GM06990 (cell line): ENCODE measurements around the gene CASK.

Experiments
- DNase-seq: peaks from one replicate; pipeline ENCODE4 v3.0.0-alpha.2; 2011; ENCODE audit not compliant: insufficient read length; ENCODE audit errors: extremely low read depth
- H3K27me3 ChIP-seq: replicated peaks from 2 replicates; pipeline ENCODE4 v1.6.0; 2011; ENCODE audit warnings: low read length; ENCODE audit not compliant: control insufficient read depth, insufficient read depth
- H3K36me3 ChIP-seq: 2 replicates; pipeline ENCODE4 v1.5.1; 2011; ENCODE audit warnings: low read length; ENCODE audit not compliant: control insufficient read depth, insufficient read depth
- H3K4me3 ChIP-seq: replicated peaks from 2 replicates; pipeline ENCODE4 v1.5.1; 2011; ENCODE audit warnings: low read depth, mild to moderate bottlenecking, control low read depth, low read length
- CTCF ChIP-seq: IDR thresholded peaks from 2 replicates; pipeline ENCODE4 v1.5.1; 2011; ENCODE audit warnings: low read length, control low read depth, mild to moderate bottlenecking, inconsistent platforms; ENCODE audit not compliant: insufficient read depth, poor library complexity, severe bottlenecking

The CASK gene

DNA sequence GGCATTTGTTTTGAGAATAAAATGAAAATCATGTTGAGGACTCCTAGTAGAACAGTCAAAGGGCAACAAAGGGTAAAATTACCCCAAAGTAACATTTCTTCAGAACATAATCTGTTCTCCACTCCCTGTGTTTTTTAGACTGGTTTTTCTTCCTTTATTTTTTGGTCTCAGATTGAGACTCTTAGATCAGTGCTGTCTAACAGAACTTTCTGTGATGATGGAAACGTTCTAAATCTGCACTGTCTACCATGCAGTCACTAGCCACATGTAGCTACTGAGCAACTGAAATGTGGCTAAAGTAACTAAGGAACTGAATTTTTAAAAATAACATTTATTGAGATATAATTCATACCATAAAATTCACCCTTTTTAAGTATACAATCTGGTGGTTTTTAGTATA is 19.8 kb downstream of the CASK start:
- TF ChIP-seq CTCF = no peak
- no peak for DNase-seq
- H3K36me3 ChIP-seq = no peaks in the 10 kb centered on the region
- no peak overlapping the region for H3K4me3 ChIP-seq
- no peaks in the 10 kb centered on the region for H3K27me3 ChIP-seq

DNA sequence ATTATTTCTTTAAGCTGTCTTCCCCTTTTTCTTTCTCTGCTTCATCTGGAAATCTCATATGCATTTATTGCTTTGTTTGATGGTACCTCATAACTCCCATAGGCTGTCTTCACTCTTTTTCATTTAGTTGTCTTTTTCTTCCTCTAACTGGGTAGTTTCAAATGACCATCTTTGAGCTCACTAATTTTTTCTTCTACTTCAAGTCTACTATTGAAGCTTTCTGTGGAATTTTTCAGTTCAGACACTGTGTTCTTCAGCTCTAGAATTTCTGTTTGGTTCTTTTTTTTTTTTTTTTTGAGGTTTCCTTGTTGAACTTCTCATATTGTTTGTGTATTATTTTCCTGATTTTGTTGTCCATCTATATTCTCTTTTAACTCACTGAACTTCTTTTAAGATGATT is 23.0 kb downstream of the CASK start:
- DNase-seq = no peak
- no peak overlapping the region for H3K4me3 ChIP-seq
- TF ChIP-seq CTCF = no peak
- H3K27me3 ChIP-seq = no peaks in the 10 kb centered on the region
- no peaks in the 10 kb centered on the region for H3K36me3 ChIP-seq

- Histone ChIP-seq H3K4me3 (no peak overlapping the region), H3K36me3 (no peaks in the 10 kb centered on the region), H3K27me3 (no peaks in the 10 kb centered on the region)
- no peak for DNase-seq
- TF ChIP-seq CTCF = no peak
Observed at GRCh38 chrX:41895826-41896225, 27.5 kb downstream of the CASK start.

- DNase-seq = no peak
- H3K36me3 ChIP-seq = no peaks in the 10 kb centered on the region
- TF ChIP-seq CTCF = no peak
- H3K4me3 ChIP-seq = no peak overlapping the region
- no peaks in the 10 kb centered on the region for H3K27me3 ChIP-seq
Observed at GRCh38 chrX:41890026-41890423, 33.3 kb downstream of the CASK start.

GRCh38 chrX:41889317-41890025 is 33.9 kb downstream of the CASK start:
- DNase-seq = no peak
- Histone ChIP-seq H3K4me3 (no peak overlapping the region), H3K27me3 (no peaks in the 10 kb centered on the region), H3K36me3 (no peaks in the 10 kb centered on the region)
- no peak for TF ChIP-seq CTCF

DNA sequence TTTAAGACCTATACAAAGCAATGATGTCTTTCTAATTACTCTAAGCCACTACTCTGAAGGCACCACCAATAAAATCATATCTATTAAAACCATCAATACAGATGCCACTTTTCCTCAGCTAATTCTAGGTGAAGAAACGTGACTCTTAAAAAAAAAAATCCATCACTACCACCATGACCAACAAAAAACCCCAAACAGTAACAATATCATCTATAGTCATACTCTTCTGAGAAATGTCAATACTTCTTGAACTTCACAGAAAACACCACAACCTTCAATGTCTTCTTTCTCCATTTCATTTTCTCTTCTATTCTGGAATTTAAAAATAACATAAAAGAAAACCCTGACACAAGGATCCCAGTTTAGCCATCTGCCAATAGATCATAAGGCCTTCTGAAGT is 35.7 kb downstream of the CASK start:
- Histone ChIP-seq H3K4me3 (no peak overlapping the region), H3K36me3 (no peaks in the 10 kb centered on the region), H3K27me3 (no peaks in the 10 kb centered on the region)
- no peak for TF ChIP-seq CTCF
- DNase-seq = no peak
